Measurements from ENCODE around the gene DNAI2.

DNAI2 gene

GRCh38 chr17:74342224-74342623 lies 68.2 kb downstream of the DNAI2 start:
- no peak for DNase-seq (ENCODE audit: low read depth)

GRCh38 chr17:74343121-74343520 lies 69.1 kb downstream of the DNAI2 start:
- no peak for DNase-seq (ENCODE audit: low read depth)

GRCh38 chr17:74343526-74344284 lies 69.7 kb downstream of the DNAI2 start:
- DNase-seq (ENCODE audit: low read depth): no peak

- no peak for DNase-seq (ENCODE audit: low read depth)
These were observed 70.6 kb downstream of the DNAI2 start for GRCh38 chr17:74344658-74345057.

- no peak for DNase-seq (ENCODE audit: low read depth)
These were observed 71.6 kb downstream of the DNAI2 start for GRCh38 chr17:74345433-74346241.

GRCh38 chr17:74347646-74348045 lies 73.6 kb downstream of the DNAI2 start:
- no peak for DNase-seq (ENCODE audit: low read depth)

- DNase-seq (ENCODE audit: low read depth): no peak
These were observed 75.1 kb downstream of the DNAI2 start for GRCh38 chr17:74349120-74349519.

GRCh38 chr17:74350486-74350885 lies 76.5 kb downstream of the DNAI2 start:
- no peak for DNase-seq (ENCODE audit: low read depth)

GRCh38 chr17:74351552-74352210 lies 77.6 kb downstream of the DNAI2 start:
- no peak for DNase-seq (ENCODE audit: low read depth)

GRCh38 chr17:74353446-74354060 lies 79.5 kb downstream of the DNAI2 start:
- no peak for DNase-seq (ENCODE audit: low read depth)

GRCh38 chr17:74354123-74354522 lies 80.1 kb downstream of the DNAI2 start:
- peak; percentile 48 for DNase-seq (ENCODE audit: low read depth)

GRCh38 chr17:74354561-74354960 lies 80.5 kb downstream of the DNAI2 start:
- DNase-seq (ENCODE audit: low read depth): no peak

- no peak for DNase-seq (ENCODE audit: low read depth)
These were observed 81.0 kb downstream of the DNAI2 start for GRCh38 chr17:74355065-74355464.

- no peak for DNase-seq (ENCODE audit: low read depth)
These were observed 82.8 kb downstream of the DNAI2 start for GRCh38 chr17:74356646-74357465.

GRCh38 chr17:74357466-74357809 lies 83.4 kb downstream of the DNAI2 start:
- no peak for DNase-seq (ENCODE audit: low read depth)

GRCh38 chr17:74358697-74359096 lies 84.7 kb downstream of the DNAI2 start:
- no peak for DNase-seq (ENCODE audit: low read depth)

- no peak for DNase-seq (ENCODE audit: low read depth)
These were observed 85.9 kb downstream of the DNAI2 start for GRCh38 chr17:74359916-74360315.

GRCh38 chr17:74360899-74361229 lies 86.8 kb downstream of the DNAI2 start:
- no peak for DNase-seq (ENCODE audit: low read depth)

GRCh38 chr17:74361230-74362068 lies 87.4 kb downstream of the DNAI2 start, which contains the start of gene BTBD17:
Gene BTBD17, minus strand, starts transcription at chr17:74361868. Its CDS starts 49 bp downstream, at chr17:74361819.
- DNase-seq (ENCODE audit: low read depth): no peak

- no peak for DNase-seq (ENCODE audit: low read depth)
These were observed 88.0 kb downstream of the DNAI2 start for GRCh38 chr17:74362069-74362405.

Measured in activated T-cell treated with anti-CD3 and anti-CD28 coated beads for 24 hours (primary cell).